Measurements from ENCODE around the gene RACGAP1.

Gene RACGAP1

GRCh38 chr12:49972641-49973360 lies 52.5 kb downstream of the RACGAP1 start, which contains the start of gene AQP6:
AQP6 (plus strand) TSS chr12:49972947; CDS start chr12:49973174, 227 bp downstream.
- Histone ChIP-seq H3K27me3 (ENCODE audit: insufficient read depth, poor library complexity, severe bottlenecking) (no peaks in the 10 kb centered on the region), H3K4me3 (replicated peaks; ENCODE audit: insufficient read depth, low read length) (no peak within 1 kb of the TSS), H3K27ac (replicated peaks) (no peak within 1 kb of the TSS)
- TF ChIP-seq REST (IDR thresholded peaks at IDR 0.05; ENCODE audit: insufficient replicate concordance, low read depth) (no peak), POLR2AphosphoS5 (IDR thresholded peaks at IDR 0.05; ENCODE audit: low read depth) (no peak), GABPA (IDR thresholded peaks at IDR 0.05; ENCODE audit: low read depth) (no peak), SPI1 (IDR thresholded peaks at IDR 0.05; ENCODE audit: borderline replicate concordance, low read depth) (no peak)
- TF ChIP-seq, protein P1, sequence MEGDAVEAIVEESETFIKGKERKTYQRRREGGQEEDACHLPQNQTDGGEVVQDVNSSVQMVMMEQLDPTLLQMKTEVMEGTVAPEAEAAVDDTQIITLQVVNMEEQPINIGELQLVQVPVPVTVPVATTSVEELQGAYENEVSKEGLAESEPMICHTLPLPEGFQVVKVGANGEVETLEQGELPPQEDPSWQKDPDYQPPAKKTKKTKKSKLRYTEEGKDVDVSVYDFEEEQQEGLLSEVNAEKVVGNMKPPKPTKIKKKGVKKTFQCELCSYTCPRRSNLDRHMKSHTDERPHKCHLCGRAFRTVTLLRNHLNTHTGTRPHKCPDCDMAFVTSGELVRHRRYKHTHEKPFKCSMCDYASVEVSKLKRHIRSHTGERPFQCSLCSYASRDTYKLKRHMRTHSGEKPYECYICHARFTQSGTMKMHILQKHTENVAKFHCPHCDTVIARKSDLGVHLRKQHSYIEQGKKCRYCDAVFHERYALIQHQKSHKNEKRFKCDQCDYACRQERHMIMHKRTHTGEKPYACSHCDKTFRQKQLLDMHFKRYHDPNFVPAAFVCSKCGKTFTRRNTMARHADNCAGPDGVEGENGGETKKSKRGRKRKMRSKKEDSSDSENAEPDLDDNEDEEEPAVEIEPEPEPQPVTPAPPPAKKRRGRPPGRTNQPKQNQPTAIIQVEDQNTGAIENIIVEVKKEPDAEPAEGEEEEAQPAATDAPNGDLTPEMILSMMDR (IDR thresholded peaks at IDR 0.05; ENCODE audit: insufficient read depth, low read length), result no peak
- DNase-seq (ENCODE audit: low read depth in 1 of 2, low spot score in 1 of 2), result no peak

- DNase-seq (ENCODE audit: low read depth in 1 of 2, low spot score in 1 of 2), result no peak
- H3K4me3 ChIP-seq (replicated peaks; ENCODE audit: insufficient read depth, low read length), result no peak overlapping the region
- H3K27ac ChIP-seq (replicated peaks), result no peak overlapping the region
- TF ChIP-seq REST (IDR thresholded peaks at IDR 0.05; ENCODE audit: insufficient replicate concordance, low read depth), result no peak
- TF ChIP-seq, protein P1 (IDR thresholded peaks at IDR 0.05; ENCODE audit: insufficient read depth, low read length), result no peak
- TF ChIP-seq GABPA (IDR thresholded peaks at IDR 0.05; ENCODE audit: low read depth), result no peak
- TF ChIP-seq POLR2AphosphoS5 (IDR thresholded peaks at IDR 0.05; ENCODE audit: low read depth), result no peak
- TF ChIP-seq SPI1 (IDR thresholded peaks at IDR 0.05; ENCODE audit: borderline replicate concordance, low read depth), result no peak
- no peaks in the 10 kb centered on the region for H3K27me3 ChIP-seq (ENCODE audit: insufficient read depth, poor library complexity, severe bottlenecking)
Measured at GRCh38 chr12:49972129-49972528, 53.2 kb downstream of the RACGAP1 start.

GRCh38 chr12:49971141-49971540 lies 54.2 kb downstream of the RACGAP1 start:
- H3K4me3 ChIP-seq (replicated peaks; ENCODE audit: insufficient read depth, low read length), result no peak overlapping the region
- no peak overlapping the region for H3K27ac ChIP-seq (replicated peaks)
- TF ChIP-seq, protein P1 (IDR thresholded peaks at IDR 0.05; ENCODE audit: insufficient read depth, low read length), result no peak
- TF ChIP-seq POLR2AphosphoS5 (IDR thresholded peaks at IDR 0.05; ENCODE audit: low read depth) (no peak), REST (IDR thresholded peaks at IDR 0.05; ENCODE audit: insufficient replicate concordance, low read depth) (no peak), SPI1 (IDR thresholded peaks at IDR 0.05; ENCODE audit: borderline replicate concordance, low read depth) (no peak), GABPA (IDR thresholded peaks at IDR 0.05; ENCODE audit: low read depth) (no peak)
- no peaks in the 10 kb centered on the region for H3K27me3 ChIP-seq (ENCODE audit: insufficient read depth, poor library complexity, severe bottlenecking)
- no peak for DNase-seq (ENCODE audit: low read depth in 1 of 2, low spot score in 1 of 2)

Measured in HL-60 (cell line).